Measurements from ENCODE around the gene SCN2B. TPM values are rescaled to one million over a fixed set of nuclear protein-coding genes. Genes with fewer than 3 reads are reported as not detected.

Gene SCN2B
- total RNA-seq, 2 experiments from 2014 or later: not detected

GRCh38 chr11:118211006-118211405 is 34.6 kb upstream of the SCN2B start:
- ChIA-PET CTCF (interaction anchor here (1.2 to 1.5 kb wide), 3 partner anchors 11 to 41 kb away, joined by 3 to 6 read pairs (median 4); partner anchors contain the start of gene MPZL3), POLR2A (interaction anchor here (0.6 to 1.3 kb wide), 4 partner anchors 8 to 51 kb away, joined by 3 to 4 read pairs (median 3); partner anchors contain the start of gene MPZL3)
- Histone ChIP-seq H3K9me3 (ENCODE audit: control insufficient read depth in 1 of 2, insufficient read depth in 1 of 2, low read length in 2 of 2) (no peaks in the 10 kb centered on the region), H3K36me3 (ENCODE audit: insufficient read depth, low read length) (peaks cover 60% of the 10 kb centered on the region), H3K4me1 (ENCODE audit: insufficient read depth, low read length) (peaks cover 55% of the 10 kb centered on the region), H3K4me3 (ENCODE audit: low read length) (no peak overlapping the region), H3K27me3 (ENCODE audit: control insufficient read depth in 1 of 2, insufficient read depth in 2 of 2, low read length in 2 of 2) (no peaks in the 10 kb centered on the region), H3K27ac (ENCODE audit: low read depth in 1 of 2, low read length in 2 of 2) (no peak overlapping the region)
- H3K27ac Mint-ChIP-seq: peak overlapping the region; percentile 19
- H3K27me3 Mint-ChIP-seq: no peaks in the 10 kb centered on the region
- no peak overlapping the region for H3K4me3 Mint-ChIP-seq
- no peak for TF ChIP-seq CTCF (IDR thresholded peaks at IDR 0.05)
- intact Hi-C loops (cut with DNase I, micrococcal nuclease): no loop called here
- peaks cover 52% of the 10 kb centered on the region for H3K4me1 Mint-ChIP-seq (ENCODE audit: low read depth)
- DNase-seq: no peak
- H3K9me3 Mint-ChIP-seq: no peaks in the 10 kb centered on the region
- H3K36me3 Mint-ChIP-seq (ENCODE audit: low read depth): peaks cover 69% of the 10 kb centered on the region
- no peak for ATAC-seq (ENCODE audit: poor library complexity)

- POLR2A ChIA-PET: no interaction called here
- CTCF ChIA-PET: interaction anchor here (1.2 to 1.5 kb wide), 2 partner anchors 12 to 42 kb away, joined by 3 to 6 read pairs; partner anchors contain the start of gene MPZL3
- peak overlapping the region; percentile 19 for H3K27ac Mint-ChIP-seq
- no peaks in the 10 kb centered on the region for H3K27me3 ChIP-seq (ENCODE audit: control insufficient read depth in 1 of 2, insufficient read depth in 2 of 2, low read length in 2 of 2)
- H3K36me3 Mint-ChIP-seq (ENCODE audit: low read depth): peaks cover 69% of the 10 kb centered on the region
- H3K9me3 ChIP-seq (ENCODE audit: control insufficient read depth in 1 of 2, insufficient read depth in 1 of 2, low read length in 2 of 2): no peaks in the 10 kb centered on the region
- peaks cover 46% of the 10 kb centered on the region for H3K4me1 Mint-ChIP-seq (ENCODE audit: low read depth)
- H3K4me1 ChIP-seq (ENCODE audit: insufficient read depth, low read length): peaks cover 53% of the 10 kb centered on the region
- intact Hi-C loops (cut with DNase I, micrococcal nuclease): no loop called here
- no peak overlapping the region for H3K4me3 Mint-ChIP-seq
- no peaks in the 10 kb centered on the region for H3K9me3 Mint-ChIP-seq
- DNase-seq: no peak
- H3K4me3 ChIP-seq (ENCODE audit: low read length): no peak overlapping the region
- H3K27ac ChIP-seq (ENCODE audit: low read depth in 1 of 2, low read length in 2 of 2): no peak overlapping the region
- no peaks in the 10 kb centered on the region for H3K27me3 Mint-ChIP-seq
- peaks cover 67% of the 10 kb centered on the region for H3K36me3 ChIP-seq (ENCODE audit: insufficient read depth, low read length)
- no peak for ATAC-seq (ENCODE audit: poor library complexity)
- TF ChIP-seq CTCF (IDR thresholded peaks at IDR 0.05): no peak
Measured at GRCh38 chr11:118210323-118210722, 33.9 kb upstream of the SCN2B start.

- Mint-ChIP-seq H3K27me3 (no peaks in the 10 kb centered on the region), H3K4me3 (no peak overlapping the region), H3K9me3 (no peaks in the 10 kb centered on the region), H3K4me1 (ENCODE audit: low read depth) (peaks cover 33% of the 10 kb centered on the region), H3K27ac (no peak overlapping the region), H3K36me3 (ENCODE audit: low read depth) (peaks cover 61% of the 10 kb centered on the region)
- DNase-seq (no peak), ATAC-seq (ENCODE audit: poor library complexity) (no peak)
- TF ChIP-seq CTCF (IDR thresholded peaks at IDR 0.05): no peak
- Histone ChIP-seq H3K27ac (ENCODE audit: low read depth in 1 of 2, low read length in 2 of 2) (no peak overlapping the region), H3K9me3 (ENCODE audit: control insufficient read depth in 1 of 2, insufficient read depth in 1 of 2, low read length in 2 of 2) (no peaks in the 10 kb centered on the region), H3K27me3 (ENCODE audit: control insufficient read depth in 1 of 2, insufficient read depth in 2 of 2, low read length in 2 of 2) (no peaks in the 10 kb centered on the region), H3K36me3 (ENCODE audit: insufficient read depth, low read length) (peaks cover 71% of the 10 kb centered on the region), H3K4me3 (ENCODE audit: low read length) (no peak overlapping the region), H3K4me1 (ENCODE audit: insufficient read depth, low read length) (peaks cover 47% of the 10 kb centered on the region)
- ChIA-PET POLR2A (interaction anchor here (0.9 to 1.0 kb wide), 4 partner anchors 10 to 131 kb away, joined by 3 read pairs; no protein-coding TSS in a partner anchor), CTCF (interaction anchor here (1.0 kb wide), 1 partner anchor 10 kb away, joined by 3 read pairs; no protein-coding TSS in a partner anchor)
- intact Hi-C loops (cut with DNase I, micrococcal nuclease): no loop called here
Measured at GRCh38 chr11:118209033-118209432, 32.6 kb upstream of the SCN2B start.
